Left lung (tissue), 10 donors: ENCODE measurements around the gene RNF44. TPM values are rescaled to one million over a fixed set of nuclear protein-coding genes. Genes with fewer than 3 reads are reported as not detected.
A peak's percentile ranks its signal among the peaks of the same experiment; 100 is the strongest.

ENCODE experiments used
- ATAC-seq: fragments of 200-7000 bp; cut with Tn5 transposase; one replicate; pipeline ENCODE4 v1.9.1; 2020; ENCODE audit warnings: moderate library complexity
- DNase-seq, 4 donors: peaks; one replicate each; pipeline ENCODE4 v3.0.0-alpha.2; 2013 to 2020
- H3K27ac ChIP-seq, 2 donors: fragments of 200-600 bp; sonication (generic) in 1 of 2; one replicate each; pipeline versions ENCODE4 v1.5.0 to v1.8.0; 2020 to 2021
- H3K27me3 ChIP-seq, 2 donors: fragments of 200-600 bp; sonication (generic) in 1 of 2; one replicate each; pipeline versions ENCODE4 v1.5.0 to v1.8.0; 2020 to 2021
- H3K36me3 ChIP-seq, 2 donors: fragments of 200-600 bp; sonication (generic) in 1 of 2; one replicate each; pipeline versions ENCODE4 v1.5.0 to v1.8.0; 2020 to 2021
- H3K4me1 ChIP-seq, 2 donors: fragments of 200-600 bp; one replicate each; pipeline ENCODE4 v1.8.0; 2021
- H3K4me3 ChIP-seq, 2 donors: fragments of 200-600 bp; sonication (generic) in 1 of 2; one replicate each; pipeline versions ENCODE4 v1.5.0 to v1.8.0; 2020 to 2021; ENCODE audit warnings: mild to moderate bottlenecking in 1 of 2
- H3K9me3 ChIP-seq, 2 donors: fragments of 200-600 bp; sonication (generic) in 1 of 2; one replicate each; pipeline versions ENCODE4 v1.5.0 to v1.8.0; 2020 to 2021
- CTCF ChIP-seq, 2 donors: fragments of 200-600 bp; sonication (generic) in 1 of 2; IDR thresholded peaks; one replicate each; pipeline versions ENCODE4 v1.5.0 to v1.8.0; 2021; ENCODE audit warnings: antibody characterized with exemption in 2 of 2
- intact Hi-C, 2 donors: fragments of 100-400 bp; cut with DNase I; formaldehyde crosslinking; loops; one replicate each; pipeline versions ENCODE4 v1.11.2 to v1.14.2; 2022
- polyA plus RNA-seq, 6 donors: library from polyadenylated mRNA; unstranded; fragments of 120-200 nt; gene quantifications; one replicate each; pipeline ENCODE4 v1.2.1, GENCODE V29; 2013; ENCODE audit not compliant: insufficient read length in 6 of 6
- total RNA-seq, 2 donors: library from RNA; stranded (reverse); fragmentation: NEBNext Ultra II Directional; extraction: Animal tissue kit (Norgen Biotek cat#: 25700); gene quantifications; one replicate each; pipeline ENCODE4 v1.2.1, GENCODE V29; 2021
- donor health status: DM: no; HTN: yes; CAD: no.
- donor health status: DM: no; HTN: no; CAD: no.

Gene RNF44
- total and polyA plus RNA-seq, 8 donors, result 37.6 to 61.7 (median 45.0) TPM

GRCh38 chr5:176530983-176531901 is 6.0 kb downstream of the RNF44 start:
- H3K36me3 ChIP-seq, result peaks cover 0 to 52% of the 10 kb centered on the region in 2 donors
- H3K9me3 ChIP-seq, result no peaks in the 10 kb centered on the region
- DNase-seq (peak in 1 of 4 donors; percentile 79), ATAC-seq (no peak)
- H3K4me1 ChIP-seq, result peaks cover 29 to 60% of the 10 kb centered on the region in 2 donors
- no peak for TF ChIP-seq CTCF (IDR thresholded peaks at IDR 0.05)
- peak overlapping the region in 1 of 2 donors; percentile 20 for H3K27ac ChIP-seq
- intact Hi-C loops, result no loop called here
- no peaks in the 10 kb centered on the region for H3K27me3 ChIP-seq
- no peak overlapping the region for H3K4me3 ChIP-seq

- ATAC-seq, result no peak
- Histone ChIP-seq H3K27ac (no peak overlapping the region), H3K27me3 (no peaks in the 10 kb centered on the region), H3K4me1 (peaks cover 24 to 52% of the 10 kb centered on the region in 2 donors), H3K4me3 (no peak overlapping the region), H3K9me3 (no peaks in the 10 kb centered on the region), H3K36me3 (peaks cover 0 to 52% of the 10 kb centered on the region in 2 donors)
- DNase-seq, result peak in 1 of 4 donors; percentile 72
- TF ChIP-seq CTCF (IDR thresholded peaks at IDR 0.05), result no peak
- intact Hi-C loops, result no loop called here
Measured at GRCh38 chr5:176530393-176530982, 6.7 kb downstream of the RNF44 start.

- Histone ChIP-seq H3K36me3 (peaks cover 0 to 52% of the 10 kb centered on the region in 2 donors), H3K4me1 (peaks cover 17 to 45% of the 10 kb centered on the region in 2 donors), H3K4me3 (no peak overlapping the region), H3K27me3 (no peaks in the 10 kb centered on the region), H3K9me3 (no peaks in the 10 kb centered on the region), H3K27ac (no peak overlapping the region)
- TF ChIP-seq CTCF (IDR thresholded peaks at IDR 0.05), result no peak
- intact Hi-C loops, result no loop called here
- peak in 1 of 4 donors; percentile 74 for DNase-seq
- ATAC-seq, result no peak
Measured at GRCh38 chr5:176529741-176530141, 7.5 kb downstream of the RNF44 start.

GRCh38 chr5:176529116-176529740 is 8.0 kb downstream of the RNF44 start:
- intact Hi-C loops, result no loop called here
- DNase-seq, result peak in 1 of 4 donors; percentile 63
- Histone ChIP-seq H3K9me3 (no peaks in the 10 kb centered on the region), H3K27ac (no peak overlapping the region), H3K27me3 (no peaks in the 10 kb centered on the region), H3K4me3 (no peak overlapping the region), H3K36me3 (peaks cover 0 to 52% of the 10 kb centered on the region in 2 donors), H3K4me1 (peaks cover 12 to 40% of the 10 kb centered on the region in 2 donors)
- TF ChIP-seq CTCF (IDR thresholded peaks at IDR 0.05), result no peak
- no peak for ATAC-seq

GRCh38 chr5:176528761-176529115 is 8.5 kb downstream of the RNF44 start:
- TF ChIP-seq CTCF (IDR thresholded peaks at IDR 0.05), result no peak
- Histone ChIP-seq H3K36me3 (peaks cover 0 to 52% of the 10 kb centered on the region in 2 donors), H3K9me3 (no peaks in the 10 kb centered on the region), H3K27me3 (no peaks in the 10 kb centered on the region), H3K4me1 (peaks cover 7 to 35% of the 10 kb centered on the region in 2 donors), H3K4me3 (no peak overlapping the region), H3K27ac (no peak overlapping the region)
- intact Hi-C loops, result no loop called here
- DNase-seq (peak in 1 of 4 donors; percentile 74), ATAC-seq (no peak)
